NCI-H1092 (cell line): ENCODE results near the gene RRM2.

ENCODE experiments used
- DNase-seq: peaks from one replicate; lab custom pipeline; 2025; lab: John Stamatoyannopoulos, UW

The RRM2 gene

GRCh38 chr2:10158681-10159080, 36.1 kb downstream of the RRM2 start:
- DNase-seq = no peak

GRCh38 chr2:10159086-10159485, 36.5 kb downstream of the RRM2 start:
- DNase-seq = no peak

GRCh38 chr2:10159581-10160131, 37.1 kb downstream of the RRM2 start:
- no peak for DNase-seq

- DNase-seq = no peak
Measured at GRCh38 chr2:10160203-10160955, 37.8 kb downstream of the RRM2 start.

GRCh38 chr2:10161206-10161931, 38.8 kb downstream of the RRM2 start:
- DNase-seq = no peak

GRCh38 chr2:10161961-10162441, 39.5 kb downstream of the RRM2 start:
- peak; percentile 54 for DNase-seq

GRCh38 chr2:10162586-10163497, 40.3 kb downstream of the RRM2 start:
- peak; percentile 40 for DNase-seq

GRCh38 chr2:10163498-10164486, 41.3 kb downstream of the RRM2 start:
- no peak for DNase-seq

- no peak for DNase-seq
Measured at GRCh38 chr2:10164601-10165000, 42.1 kb downstream of the RRM2 start.

GRCh38 chr2:10165282-10165681, 42.7 kb downstream of the RRM2 start:
- no peak for DNase-seq

GRCh38 chr2:10165861-10166675, 43.5 kb downstream of the RRM2 start:
- no peak for DNase-seq

GRCh38 chr2:10166676-10167292, 44.2 kb downstream of the RRM2 start:
- DNase-seq = no peak

GRCh38 chr2:10167316-10167715, 44.8 kb downstream of the RRM2 start:
- no peak for DNase-seq

GRCh38 chr2:10168221-10168620, 45.7 kb downstream of the RRM2 start:
- DNase-seq = no peak

GRCh38 chr2:10169053-10169578, 46.6 kb downstream of the RRM2 start:
- DNase-seq = no peak

- DNase-seq = no peak
Measured at GRCh38 chr2:10169581-10169980, 47.0 kb downstream of the RRM2 start.

- DNase-seq = no peak
Measured at GRCh38 chr2:10170256-10170655, 47.7 kb downstream of the RRM2 start.

- DNase-seq = no peak
Measured at GRCh38 chr2:10171006-10171800, 48.7 kb downstream of the RRM2 start.
